ENCODE results near the gene OSGIN1. TPM values are rescaled to one million over a fixed set of nuclear protein-coding genes. Genes with fewer than 3 reads are reported as not detected.

The OSGIN1 gene
- total and polyA plus RNA-seq, 2 donors (not counting 1 experiment from before 2014, with no cell fraction given): 0.85 to 1.8 TPM

DNA sequence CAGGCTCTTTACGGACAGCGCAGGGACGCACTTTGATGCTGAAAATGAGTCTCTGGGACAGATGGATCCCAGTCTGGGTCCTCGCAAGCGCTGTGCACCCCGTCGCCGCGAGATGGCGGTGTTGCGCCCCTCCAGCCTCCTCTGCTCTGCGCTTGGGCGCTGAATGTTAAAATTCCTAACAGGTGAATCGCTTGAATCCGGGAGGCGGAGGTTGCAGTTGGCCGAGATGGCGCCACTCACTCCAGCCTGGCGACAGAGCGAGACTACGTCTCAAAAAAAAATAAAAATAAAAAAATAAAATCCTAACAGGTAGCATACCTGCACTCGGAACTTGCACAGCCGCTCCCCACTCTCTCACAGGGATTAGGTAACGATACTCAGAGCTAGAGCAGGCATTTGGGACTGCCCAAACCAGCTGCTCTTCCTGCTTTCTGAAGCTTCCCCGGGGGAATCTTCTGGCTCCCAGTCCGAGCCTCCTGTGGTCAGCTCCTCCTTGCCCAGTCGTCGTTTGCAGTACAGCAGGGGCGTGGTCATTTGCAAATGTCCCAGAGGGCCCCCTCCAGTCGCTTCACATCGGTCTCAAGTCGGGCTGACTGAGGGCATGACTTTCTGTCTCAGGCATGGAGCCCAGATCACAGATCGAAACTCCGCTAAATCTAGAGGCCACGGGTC is 26.2 kb upstream of the OSGIN1 start:
- POLR2A ChIA-PET: no interaction called here
- no peaks in the 10 kb centered on the region for H3K4me1 ChIP-seq (ENCODE audit: control insufficient read depth in 2 of 2, insufficient read depth in 2 of 2, low read length in 2 of 2)
- H3K9ac ChIP-seq (ENCODE audit: low read length): no peak overlapping the region
- no peak overlapping the region for H2AFZ ChIP-seq (ENCODE audit: insufficient read depth, low read depth, low read length, poor library complexity, severe bottlenecking)
- no peaks in the 10 kb centered on the region for H3K9me3 Mint-ChIP-seq (ENCODE audit: insufficient read depth)
- H3K4me3 Mint-ChIP-seq: no peak overlapping the region
- no peaks in the 10 kb centered on the region for H3K27me3 Mint-ChIP-seq
- no peaks in the 10 kb centered on the region for H3K79me2 ChIP-seq (ENCODE audit: control insufficient read depth, insufficient read depth, low read length)
- H3K27ac Mint-ChIP-seq: peak overlapping the region; percentile 7
- intact Hi-C loops (cut with micrococcal nuclease): loop anchor here (1.0 kb wide), 1 partner anchor 101 kb away; no protein-coding TSS in a partner anchor
- no peaks in the 10 kb centered on the region for H3K27me3 ChIP-seq (replicated peaks in 1 of 4; ENCODE audit: control extremely low read depth in 1 of 4, control insufficient read depth in 3 of 4, insufficient read depth in 4 of 4, low read length in 3 of 4)
- CTCF ChIA-PET: interaction anchor here (1.0 to 6.9 kb wide), 6 partner anchors 10 to 101 kb away, joined by 3 to 39 read pairs (median 4); partner anchors contain the start of gene MLYCD
- ATAC-seq (ENCODE audit: low read depth) (peak; percentile 62), DNase-seq (peak; percentile 59)
- WGBS (ENCODE audit: insufficient coverage): 44% methylated on average over 34 of the region's 35 CpGs
- no peak for TF ChIP-seq EZH2 (IDR thresholded peaks at IDR 0.05; ENCODE audit: borderline replicate concordance, insufficient read depth, low read depth, low read length, poor library complexity, severe bottlenecking)
- TF ChIP-seq, protein P1, sequence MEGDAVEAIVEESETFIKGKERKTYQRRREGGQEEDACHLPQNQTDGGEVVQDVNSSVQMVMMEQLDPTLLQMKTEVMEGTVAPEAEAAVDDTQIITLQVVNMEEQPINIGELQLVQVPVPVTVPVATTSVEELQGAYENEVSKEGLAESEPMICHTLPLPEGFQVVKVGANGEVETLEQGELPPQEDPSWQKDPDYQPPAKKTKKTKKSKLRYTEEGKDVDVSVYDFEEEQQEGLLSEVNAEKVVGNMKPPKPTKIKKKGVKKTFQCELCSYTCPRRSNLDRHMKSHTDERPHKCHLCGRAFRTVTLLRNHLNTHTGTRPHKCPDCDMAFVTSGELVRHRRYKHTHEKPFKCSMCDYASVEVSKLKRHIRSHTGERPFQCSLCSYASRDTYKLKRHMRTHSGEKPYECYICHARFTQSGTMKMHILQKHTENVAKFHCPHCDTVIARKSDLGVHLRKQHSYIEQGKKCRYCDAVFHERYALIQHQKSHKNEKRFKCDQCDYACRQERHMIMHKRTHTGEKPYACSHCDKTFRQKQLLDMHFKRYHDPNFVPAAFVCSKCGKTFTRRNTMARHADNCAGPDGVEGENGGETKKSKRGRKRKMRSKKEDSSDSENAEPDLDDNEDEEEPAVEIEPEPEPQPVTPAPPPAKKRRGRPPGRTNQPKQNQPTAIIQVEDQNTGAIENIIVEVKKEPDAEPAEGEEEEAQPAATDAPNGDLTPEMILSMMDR (IDR thresholded peaks at IDR 0.05): peak; percentile 93
- no peak overlapping the region for H3K4me2 ChIP-seq (replicated peaks; ENCODE audit: low read depth, low read length, poor library complexity, severe bottlenecking)
- H3K4me1 Mint-ChIP-seq: no peaks in the 10 kb centered on the region
- H3K4me3 ChIP-seq (ENCODE audit: control extremely low read depth in 1 of 5, extremely low read depth in 1 of 5, insufficient read depth in 1 of 5, low read depth in 2 of 5, low read length in 4 of 5): no peak overlapping the region
- no peaks in the 10 kb centered on the region for H3K9me3 ChIP-seq (ENCODE audit: control extremely low read depth in 1 of 3, control insufficient read depth in 2 of 3, insufficient read depth in 1 of 3, low read length in 2 of 3)
- H3K27ac ChIP-seq (ENCODE audit: low read length in 2 of 2): no peak overlapping the region
- no peaks in the 10 kb centered on the region for H4K20me1 ChIP-seq (ENCODE audit: control insufficient read depth, insufficient read depth, low read length, poor library complexity, severe bottlenecking)
- peaks cover 0 to 6% of the 10 kb centered on the region in 2 experiments for H3K36me3 ChIP-seq (replicated peaks in 1 of 2; ENCODE audit: control extremely low read depth in 1 of 2, control insufficient read depth in 1 of 2, extremely low read depth in 1 of 2, insufficient read depth in 2 of 2, low read length in 1 of 2)

DNA sequence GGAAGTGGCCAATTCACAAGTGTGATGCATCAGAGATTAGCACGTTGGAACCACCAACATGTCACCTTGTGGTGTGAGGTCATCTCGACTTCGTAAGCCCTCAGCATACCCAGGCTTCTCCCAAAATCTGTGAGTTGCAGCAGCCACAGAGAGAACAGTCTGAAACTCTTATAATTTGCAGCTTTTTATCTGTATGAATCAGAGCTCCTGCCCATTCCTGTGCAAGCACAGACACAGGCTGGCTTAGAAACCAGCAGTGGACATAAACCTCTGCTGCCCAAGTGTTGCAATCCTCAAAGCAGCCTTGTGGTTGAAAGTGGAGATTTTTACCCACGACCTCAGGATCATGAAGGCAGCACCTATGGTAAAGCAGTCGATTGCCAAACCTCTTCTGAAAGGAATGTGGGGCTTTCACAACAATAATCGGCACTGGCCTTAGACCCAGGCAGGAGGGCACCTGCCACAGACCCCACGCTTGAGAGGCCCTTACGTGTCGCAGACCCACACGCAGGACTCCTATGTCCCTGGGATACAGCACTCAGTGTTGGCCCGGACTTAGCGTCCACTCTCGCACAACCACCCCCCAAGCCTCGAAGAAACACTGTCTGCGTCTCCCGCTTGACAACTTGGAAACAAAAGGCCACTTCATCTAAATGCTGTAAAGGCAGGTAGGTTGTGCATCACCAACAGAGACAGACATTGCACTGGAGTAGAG is 24.5 kb upstream of the OSGIN1 start:
- WGBS (ENCODE audit: insufficient coverage): 89% methylated on average over 12 of the region's 16 CpGs
- H3K27me3 Mint-ChIP-seq: no peaks in the 10 kb centered on the region
- Histone ChIP-seq H3K4me3 (ENCODE audit: control extremely low read depth in 1 of 5, extremely low read depth in 1 of 5, insufficient read depth in 1 of 5, low read depth in 2 of 5, low read length in 4 of 5) (no peak overlapping the region), H3K9ac (ENCODE audit: low read length) (no peak overlapping the region), H3K27ac (ENCODE audit: low read length in 2 of 2) (no peak overlapping the region), H3K4me2 (replicated peaks; ENCODE audit: low read depth, low read length, poor library complexity, severe bottlenecking) (no peak overlapping the region), H3K79me2 (ENCODE audit: control insufficient read depth, insufficient read depth, low read length) (no peaks in the 10 kb centered on the region), H3K27me3 (replicated peaks in 1 of 4; ENCODE audit: control extremely low read depth in 1 of 4, control insufficient read depth in 3 of 4, insufficient read depth in 4 of 4, low read length in 3 of 4) (no peaks in the 10 kb centered on the region), H3K36me3 (replicated peaks in 1 of 2; ENCODE audit: control extremely low read depth in 1 of 2, control insufficient read depth in 1 of 2, extremely low read depth in 1 of 2, insufficient read depth in 2 of 2, low read length in 1 of 2) (peaks cover 0 to under 1% of the 10 kb centered on the region in 2 experiments), H4K20me1 (ENCODE audit: control insufficient read depth, insufficient read depth, low read length, poor library complexity, severe bottlenecking) (no peaks in the 10 kb centered on the region), H2AFZ (ENCODE audit: insufficient read depth, low read depth, low read length, poor library complexity, severe bottlenecking) (no peak overlapping the region), H3K9me3 (ENCODE audit: control extremely low read depth in 1 of 3, control insufficient read depth in 2 of 3, insufficient read depth in 1 of 3, low read length in 2 of 3) (no peaks in the 10 kb centered on the region), H3K4me1 (ENCODE audit: control insufficient read depth in 2 of 2, insufficient read depth in 2 of 2, low read length in 2 of 2) (no peaks in the 10 kb centered on the region)
- intact Hi-C loops (cut with micrococcal nuclease): no loop called here
- DNase-seq: no peak
- CTCF ChIA-PET: interaction anchor here (1.0 to 6.9 kb wide), 5 partner anchors 17 to 555 kb away, joined by 3 to 39 read pairs (median 3); no protein-coding TSS in a partner anchor
- no peak for TF ChIP-seq EZH2 (IDR thresholded peaks at IDR 0.05; ENCODE audit: borderline replicate concordance, insufficient read depth, low read depth, low read length, poor library complexity, severe bottlenecking)
- TF ChIP-seq, protein P1 (IDR thresholded peaks at IDR 0.05): no peak
- POLR2A ChIA-PET: no interaction called here
- H3K4me3 Mint-ChIP-seq: no peak overlapping the region
- H3K4me1 Mint-ChIP-seq: no peaks in the 10 kb centered on the region
- no peak for ATAC-seq (ENCODE audit: low read depth)
- H3K9me3 Mint-ChIP-seq (ENCODE audit: insufficient read depth): no peaks in the 10 kb centered on the region
- H3K27ac Mint-ChIP-seq: no peak overlapping the region

All from B cell (primary cell).